Gastroesophageal sphincter (tissue), 4 donors: ENCODE data around the gene BCDIN3D. TPM values are rescaled to one million over a fixed set of nuclear protein-coding genes. Genes with fewer than 3 reads are reported as not detected.

ENCODE experiments used
- ATAC-seq: fragments of 150-250 bp; one replicate; pipeline ENCODE4 v1.9.1; 2016; ENCODE audit warnings: mild to moderate bottlenecking, moderate library complexity
- H3K27ac ChIP-seq, 4 donors: fragments of 200-600 bp; sonication (generic) in 3 of 4; 1 replicate in 3 of 4; 2 replicates in 1 of 4; pipeline ENCODE4 v1.5.1; 2016 to 2019
- H3K27me3 ChIP-seq: fragments of 200-600 bp; sonication (generic); one replicate; pipeline ENCODE4 v1.5.1; 2019
- H3K36me3 ChIP-seq, 2 donors: fragments of 200-600 bp; sonication (generic); one replicate each; pipeline ENCODE4 v1.5.1; 2019; ENCODE audit warnings: control low read depth in 1 of 2
- H3K4me1 ChIP-seq, 3 donors: fragments of 200-600 bp; sonication (generic); 1 replicate in 2 of 3; 2 replicates in 1 of 3; pipeline ENCODE4 v1.5.1; 2016 to 2019; ENCODE audit warnings: control low read depth in 2 of 3
- H3K4me3 ChIP-seq, 2 donors: fragments of 200-600 bp; sonication (generic); one replicate each; pipeline ENCODE4 v1.5.1; 2019; ENCODE audit warnings: mild to moderate bottlenecking in 1 of 2, moderate library complexity in 1 of 2
- H3K9me3 ChIP-seq, 3 donors: fragments of 200-600 bp; sonication (generic); one replicate each; pipeline ENCODE4 v1.5.1; 2017 to 2019; ENCODE audit warnings: control low read depth in 2 of 3
- EP300 ChIP-seq: sonication (generic); formaldehyde crosslinking; IDR thresholded peaks from one replicate; pipeline ENCODE4 v1.6.1; 2017; ENCODE audit warnings: antibody characterized with exemption, mild to moderate bottlenecking
- POLR2A ChIP-seq, 2 donors: fragments of 450-650 bp; IDR thresholded peaks; one replicate each; pipeline ENCODE4 v1.6.1; 2017; ENCODE audit warnings: antibody characterized with exemption in 2 of 2, mild to moderate bottlenecking in 2 of 2, moderate library complexity in 1 of 2
- POLR2AphosphoS5 ChIP-seq: sonication (generic); formaldehyde crosslinking; IDR thresholded peaks from one replicate; pipeline ENCODE4 v1.6.1; 2017; ENCODE audit warnings: antibody characterized with exemption
- WGBS, 2 donors: methylation state at CpG; one replicate each; pipeline ENCODE4 v1.1.5; 2018; ENCODE audit warnings: low coverage in 1 of 2; 5-methylcytosine and 5-hydroxymethylcytosine counted together
- total RNA-seq, 4 donors: library from RNA; depleted of rRNA; stranded (reverse); fragments of >200 nt; gene quantifications; one replicate each; pipeline ENCODE4 v1.1.0, GENCODE V29; 2016
- TF ChIP-seq, protein P1 (sequence below), 4 experiments: fragments of 200-600 bp in 2 of 4; fragments of 450-650 bp in 2 of 4; sonication (generic) in 1 of 4; IDR thresholded peaks; one replicate each; pipeline ENCODE4 v1.5.1; 2017 to 2019; ENCODE audit warnings: antibody characterized with exemption in 4 of 4, mild to moderate bottlenecking in 2 of 4, moderate library complexity in 2 of 4

BCDIN3D gene
- total RNA-seq, 4 donors from 2014 or later, result 2.6 to 4.7 (median 3.4) TPM

- Histone ChIP-seq H3K4me3 (no peak overlapping the region), H3K4me1 (peaks cover 5 to 76% (median 40%) of the 10 kb centered on the region in 3 donors), H3K9me3 (no peaks in the 10 kb centered on the region), H3K27me3 (no peaks in the 10 kb centered on the region), H3K27ac (peak overlapping the region in 1 of 4 donors; percentile 15), H3K36me3 (peaks cover 0 to 22% of the 10 kb centered on the region in 2 donors)
- ATAC-seq, result no peak
- no peak for TF ChIP-seq POLR2AphosphoS5
- no peak for TF ChIP-seq POLR2A (IDR thresholded peaks at IDR 0.05)
- no peak for TF ChIP-seq EP300
- TF ChIP-seq, protein P1, sequence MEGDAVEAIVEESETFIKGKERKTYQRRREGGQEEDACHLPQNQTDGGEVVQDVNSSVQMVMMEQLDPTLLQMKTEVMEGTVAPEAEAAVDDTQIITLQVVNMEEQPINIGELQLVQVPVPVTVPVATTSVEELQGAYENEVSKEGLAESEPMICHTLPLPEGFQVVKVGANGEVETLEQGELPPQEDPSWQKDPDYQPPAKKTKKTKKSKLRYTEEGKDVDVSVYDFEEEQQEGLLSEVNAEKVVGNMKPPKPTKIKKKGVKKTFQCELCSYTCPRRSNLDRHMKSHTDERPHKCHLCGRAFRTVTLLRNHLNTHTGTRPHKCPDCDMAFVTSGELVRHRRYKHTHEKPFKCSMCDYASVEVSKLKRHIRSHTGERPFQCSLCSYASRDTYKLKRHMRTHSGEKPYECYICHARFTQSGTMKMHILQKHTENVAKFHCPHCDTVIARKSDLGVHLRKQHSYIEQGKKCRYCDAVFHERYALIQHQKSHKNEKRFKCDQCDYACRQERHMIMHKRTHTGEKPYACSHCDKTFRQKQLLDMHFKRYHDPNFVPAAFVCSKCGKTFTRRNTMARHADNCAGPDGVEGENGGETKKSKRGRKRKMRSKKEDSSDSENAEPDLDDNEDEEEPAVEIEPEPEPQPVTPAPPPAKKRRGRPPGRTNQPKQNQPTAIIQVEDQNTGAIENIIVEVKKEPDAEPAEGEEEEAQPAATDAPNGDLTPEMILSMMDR (IDR thresholded peaks at IDR 0.05), result no peak
- WGBS, 2 donors, result 74 to 75% methylated on average over 5 to 10 of the region's 10 CpGs
Observed at GRCh38 chr12:49821373-49822287, 21.3 kb downstream of the BCDIN3D start.

- Histone ChIP-seq H3K27ac (no peak overlapping the region), H3K4me1 (peaks cover 0 to 57% (median 21%) of the 10 kb centered on the region in 3 donors), H3K4me3 (no peak overlapping the region), H3K36me3 (peaks cover 0 to 32% of the 10 kb centered on the region in 2 donors), H3K27me3 (no peaks in the 10 kb centered on the region), H3K9me3 (no peaks in the 10 kb centered on the region)
- WGBS, 2 donors, result 10 to 50% methylated on average over 1 to 2 of the region's 2 CpGs
- no peak for ATAC-seq
- TF ChIP-seq POLR2AphosphoS5 (no peak), POLR2A (IDR thresholded peaks at IDR 0.05) (no peak)
- TF ChIP-seq, protein P1 (IDR thresholded peaks at IDR 0.05), result no peak
Observed at GRCh38 chr12:49819786-49820185, 23.1 kb downstream of the BCDIN3D start.

DNA sequence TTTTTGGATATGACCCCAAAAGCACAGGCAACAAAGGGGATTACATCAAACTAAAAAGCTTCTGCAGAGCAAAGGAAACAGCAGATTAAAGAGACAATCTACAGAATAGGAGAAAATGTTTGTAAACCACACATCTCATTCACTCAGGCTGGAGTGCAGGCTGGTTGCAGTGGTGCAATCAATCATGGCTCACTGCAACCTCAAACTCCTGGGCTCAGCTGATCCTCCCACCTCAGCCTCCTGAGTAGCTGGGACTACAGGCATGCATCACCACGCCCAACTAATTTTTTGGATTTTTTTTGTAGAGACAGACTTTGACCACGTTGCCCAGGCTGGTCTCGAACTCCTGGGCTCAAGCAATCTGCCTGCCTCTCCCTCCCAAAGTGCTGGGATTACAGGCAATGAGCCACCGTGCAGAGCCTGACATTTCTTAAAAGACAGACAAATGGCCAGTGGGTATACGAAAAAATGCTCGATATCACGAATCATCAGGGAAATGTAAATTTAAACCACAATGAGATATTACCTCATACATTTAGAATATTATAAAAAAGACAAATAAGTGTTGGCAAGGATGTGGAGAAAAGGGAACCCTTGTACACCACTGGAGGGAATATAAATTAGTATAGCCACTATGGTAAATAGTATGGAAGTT lies 24.5 kb downstream of the BCDIN3D start:
- TF ChIP-seq POLR2A (IDR thresholded peaks at IDR 0.05) (no peak), POLR2AphosphoS5 (no peak), EP300 (no peak)
- TF ChIP-seq, protein P1 (IDR thresholded peaks at IDR 0.05), result no peak
- no peak overlapping the region for H3K4me3 ChIP-seq
- H3K4me1 ChIP-seq, result peaks cover 0 to 43% (median 12%) of the 10 kb centered on the region in 3 donors
- WGBS, 2 donors, result 63 to 89% methylated on average over 1 to 5 of the region's 7 CpGs
- H3K27me3 ChIP-seq, result no peaks in the 10 kb centered on the region
- no peak for ATAC-seq
- peaks cover 0 to 26% of the 10 kb centered on the region in 2 donors for H3K36me3 ChIP-seq
- no peaks in the 10 kb centered on the region for H3K9me3 ChIP-seq
- no peak overlapping the region for H3K27ac ChIP-seq

DNA sequence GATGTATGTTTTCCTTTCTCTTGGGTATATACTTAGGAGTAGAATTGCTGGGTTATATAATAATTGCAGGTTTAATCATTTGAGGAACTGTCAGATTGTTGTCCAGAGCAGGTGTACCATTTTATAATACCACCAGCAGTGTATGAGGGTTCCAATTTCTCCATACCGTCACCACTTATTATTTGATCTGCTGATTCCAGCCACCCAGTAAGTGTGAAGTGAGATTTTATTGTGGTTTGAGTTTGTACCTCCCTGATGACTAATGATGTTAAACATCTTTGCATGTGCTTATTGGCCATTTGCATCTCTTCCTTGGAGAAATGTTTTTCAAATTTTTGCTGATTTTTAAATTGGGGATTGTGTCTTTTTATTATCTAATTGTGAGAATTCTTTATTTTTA lies 29.8 kb downstream of the BCDIN3D start:
- TF ChIP-seq EP300, result no peak
- TF ChIP-seq POLR2A (IDR thresholded peaks at IDR 0.05), result no peak
- TF ChIP-seq, protein P1 (IDR thresholded peaks at IDR 0.05), result no peak
- TF ChIP-seq POLR2AphosphoS5, result no peak
- 81 to 100% methylated on average over 1 of the region's 1 CpG for WGBS, 2 donors
- Histone ChIP-seq H3K9me3 (no peaks in the 10 kb centered on the region), H3K36me3 (peaks cover 0 to 17% of the 10 kb centered on the region in 2 donors), H3K27ac (no peak overlapping the region), H3K4me1 (peaks cover 0 to 28% (median 10%) of the 10 kb centered on the region in 3 donors), H3K27me3 (no peaks in the 10 kb centered on the region), H3K4me3 (no peak overlapping the region)
- no peak for ATAC-seq
